ENCODE measurements around the gene HIGD1B.

Gene HIGD1B

DNA sequence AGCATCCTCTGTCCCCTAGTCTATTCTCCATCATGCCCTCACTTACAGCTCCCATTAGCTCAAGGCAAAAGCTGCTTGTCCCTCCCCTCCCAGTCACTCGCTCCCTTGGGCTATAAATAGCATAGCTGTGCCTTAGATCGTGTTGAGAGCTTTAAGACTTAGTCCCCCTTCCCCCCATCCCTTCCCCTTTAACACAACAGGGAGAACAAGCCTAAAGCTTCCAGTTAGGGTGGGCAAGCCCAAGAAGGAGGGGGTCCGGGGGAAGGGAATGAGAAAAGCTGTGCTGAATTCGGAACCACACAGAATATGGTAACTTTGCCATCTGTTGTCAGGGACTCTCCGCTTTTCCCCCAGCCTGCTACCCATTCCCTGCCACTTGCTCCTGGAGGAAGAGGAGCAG lies 4.9 kb upstream of the HIGD1B start:
- Histone ChIP-seq H3K9me3 (ENCODE audit: low read length) (no peaks in the 10 kb centered on the region), H3K4me3 (ENCODE audit: low read depth, low read length, poor library complexity, severe bottlenecking) (no peak overlapping the region), H4K20me1 (ENCODE audit: insufficient read depth, low read length) (no peaks in the 10 kb centered on the region), H3K4me2 (ENCODE audit: low read length) (no peak overlapping the region), H3K9ac (ENCODE audit: low read length) (no peak overlapping the region), H3K27ac (ENCODE audit: low read depth, low read length, poor library complexity, severe bottlenecking) (no peak overlapping the region), H3K36me3 (ENCODE audit: insufficient read depth, low read length) (no peaks in the 10 kb centered on the region), H3F3A (ENCODE audit: insufficient read depth, low read length) (no peaks in the 10 kb centered on the region), H3K9me2 (ENCODE audit: low read depth, low read length) (no peaks in the 10 kb centered on the region), H3K79me2 (ENCODE audit: insufficient read depth, low read length) (no peaks in the 10 kb centered on the region), H3K4me1 (ENCODE audit: insufficient read depth, low read length, severe bottlenecking) (no peaks in the 10 kb centered on the region), H2AFZ (ENCODE audit: low read length) (no peak overlapping the region), H3K27me3 (ENCODE audit: insufficient read depth, low read length) (no peaks in the 10 kb centered on the region)
- TF ChIP-seq, protein P1, sequence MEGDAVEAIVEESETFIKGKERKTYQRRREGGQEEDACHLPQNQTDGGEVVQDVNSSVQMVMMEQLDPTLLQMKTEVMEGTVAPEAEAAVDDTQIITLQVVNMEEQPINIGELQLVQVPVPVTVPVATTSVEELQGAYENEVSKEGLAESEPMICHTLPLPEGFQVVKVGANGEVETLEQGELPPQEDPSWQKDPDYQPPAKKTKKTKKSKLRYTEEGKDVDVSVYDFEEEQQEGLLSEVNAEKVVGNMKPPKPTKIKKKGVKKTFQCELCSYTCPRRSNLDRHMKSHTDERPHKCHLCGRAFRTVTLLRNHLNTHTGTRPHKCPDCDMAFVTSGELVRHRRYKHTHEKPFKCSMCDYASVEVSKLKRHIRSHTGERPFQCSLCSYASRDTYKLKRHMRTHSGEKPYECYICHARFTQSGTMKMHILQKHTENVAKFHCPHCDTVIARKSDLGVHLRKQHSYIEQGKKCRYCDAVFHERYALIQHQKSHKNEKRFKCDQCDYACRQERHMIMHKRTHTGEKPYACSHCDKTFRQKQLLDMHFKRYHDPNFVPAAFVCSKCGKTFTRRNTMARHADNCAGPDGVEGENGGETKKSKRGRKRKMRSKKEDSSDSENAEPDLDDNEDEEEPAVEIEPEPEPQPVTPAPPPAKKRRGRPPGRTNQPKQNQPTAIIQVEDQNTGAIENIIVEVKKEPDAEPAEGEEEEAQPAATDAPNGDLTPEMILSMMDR (IDR thresholded peaks at IDR 0.05; ENCODE audit: low read length), result no peak
- TF ChIP-seq EZH2 (IDR thresholded peaks at IDR 0.05; ENCODE audit: borderline replicate concordance, low read length), result no peak

- no peak overlapping the region for H2AFZ ChIP-seq (ENCODE audit: low read length)
Measured at GRCh38 chr17:44844390-44844830, 3.3 kb upstream of the HIGD1B start.

DNA sequence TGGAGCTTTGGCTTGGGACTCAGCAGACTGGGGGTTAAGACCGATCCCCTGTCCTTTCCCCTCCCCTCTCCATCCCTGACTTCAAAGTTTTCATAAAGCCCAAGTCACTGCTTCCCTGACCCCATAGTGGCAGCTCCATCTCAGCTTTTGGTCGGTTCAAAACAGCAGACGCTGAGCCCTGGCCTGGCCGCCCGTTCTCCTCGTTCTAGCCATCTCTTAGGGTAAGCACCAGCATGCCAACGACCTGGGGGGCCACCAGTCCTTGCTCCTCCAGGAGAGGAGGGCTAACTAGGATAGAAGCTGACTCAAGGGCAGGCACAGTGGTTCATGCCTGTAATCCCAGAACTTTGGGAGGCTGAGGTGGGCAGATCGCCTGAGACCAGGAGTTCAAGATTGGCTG lies 1.5 kb upstream of the HIGD1B start:
- TF ChIP-seq EZH2 (IDR thresholded peaks at IDR 0.05; ENCODE audit: borderline replicate concordance, low read length), result no peak
- TF ChIP-seq, protein P1 (IDR thresholded peaks at IDR 0.05; ENCODE audit: low read length), result no peak
- H3K9ac ChIP-seq (ENCODE audit: low read length), result no peak overlapping the region
- no peak overlapping the region for H3K27ac ChIP-seq (ENCODE audit: low read depth, low read length, poor library complexity, severe bottlenecking)
- H3K4me3 ChIP-seq (ENCODE audit: low read depth, low read length, poor library complexity, severe bottlenecking), result no peak overlapping the region
- H3K27me3 ChIP-seq (ENCODE audit: insufficient read depth, low read length), result no peaks in the 10 kb centered on the region
- H3K9me2 ChIP-seq (ENCODE audit: low read depth, low read length), result no peaks in the 10 kb centered on the region
- H3K4me2 ChIP-seq (ENCODE audit: low read length), result no peak overlapping the region
- peaks cover 15% of the 10 kb centered on the region for H3K36me3 ChIP-seq (ENCODE audit: insufficient read depth, low read length)
- H3K4me1 ChIP-seq (ENCODE audit: insufficient read depth, low read length, severe bottlenecking), result no peaks in the 10 kb centered on the region
- no peaks in the 10 kb centered on the region for H3K79me2 ChIP-seq (ENCODE audit: insufficient read depth, low read length)
- no peak overlapping the region for H2AFZ ChIP-seq (ENCODE audit: low read length)
- no peaks in the 10 kb centered on the region for H3K9me3 ChIP-seq (ENCODE audit: low read length)
- no peaks in the 10 kb centered on the region for H4K20me1 ChIP-seq (ENCODE audit: insufficient read depth, low read length)
- no peaks in the 10 kb centered on the region for H3F3A ChIP-seq (ENCODE audit: insufficient read depth, low read length)

More at GRCh38 chr17:44844390-44844830, 3.3 kb upstream of the HIGD1B start:
- H3K36me3 ChIP-seq (ENCODE audit: insufficient read depth, low read length), result no peaks in the 10 kb centered on the region
- no peak for TF ChIP-seq EZH2 (IDR thresholded peaks at IDR 0.05; ENCODE audit: borderline replicate concordance, low read length)
- TF ChIP-seq, protein P1 (IDR thresholded peaks at IDR 0.05; ENCODE audit: low read length), result no peak
- no peaks in the 10 kb centered on the region for H3F3A ChIP-seq (ENCODE audit: insufficient read depth, low read length)
- no peaks in the 10 kb centered on the region for H3K27me3 ChIP-seq (ENCODE audit: insufficient read depth, low read length)
- H3K27ac ChIP-seq (ENCODE audit: low read depth, low read length, poor library complexity, severe bottlenecking), result no peak overlapping the region
- no peak overlapping the region for H3K4me3 ChIP-seq (ENCODE audit: low read depth, low read length, poor library complexity, severe bottlenecking)
- H3K9ac ChIP-seq (ENCODE audit: low read length), result no peak overlapping the region
- H4K20me1 ChIP-seq (ENCODE audit: insufficient read depth, low read length), result no peaks in the 10 kb centered on the region
- no peaks in the 10 kb centered on the region for H3K9me2 ChIP-seq (ENCODE audit: low read depth, low read length)
- no peaks in the 10 kb centered on the region for H3K9me3 ChIP-seq (ENCODE audit: low read length)
- H3K4me2 ChIP-seq (ENCODE audit: low read length), result no peak overlapping the region
- H3K4me1 ChIP-seq (ENCODE audit: insufficient read depth, low read length, severe bottlenecking), result no peaks in the 10 kb centered on the region
- no peaks in the 10 kb centered on the region for H3K79me2 ChIP-seq (ENCODE audit: insufficient read depth, low read length)

Measured in OCI-LY1 (cell line).